NCI-H146 (cell line): Measurements from ENCODE around the gene LCP2.
A peak's percentile ranks its signal among the peaks of the same experiment; 100 is the strongest.
"Not testable (repeated sequence)": the region's sequence is repeated elsewhere in the genome, so short reads cannot be mapped to it uniquely, and the experiment has no call there.

Source experiments
- DNase-seq: peaks from one replicate; lab custom pipeline; 2025; lab: John Stamatoyannopoulos, UW

LCP2 gene

GRCh38 chr5:170273968-170274710 is 23.4 kb downstream of the LCP2 start:
- DNase-seq, result peak; percentile 1

- no peak for DNase-seq
These were observed 27.1 kb downstream of the LCP2 start for GRCh38 chr5:170270293-170271069.

DNA sequence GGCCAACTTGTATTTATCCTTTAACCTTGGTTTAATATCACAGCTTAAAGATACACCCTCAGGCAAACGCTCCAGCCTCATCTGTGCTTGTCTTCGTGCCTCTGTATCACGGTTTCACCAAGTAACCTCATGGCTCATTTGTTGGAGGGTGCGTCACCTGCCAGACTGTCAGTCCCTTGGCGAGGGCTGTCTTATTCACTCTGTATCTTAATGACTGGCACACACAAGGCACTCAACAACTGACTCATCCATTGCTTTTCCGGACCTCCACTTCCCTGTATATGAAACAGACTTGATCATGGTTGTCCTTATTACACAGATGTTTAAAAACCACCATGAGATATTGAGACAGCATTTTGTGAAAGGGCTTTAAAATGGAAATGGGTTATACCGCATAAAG is 28.0 kb downstream of the LCP2 start:
- no peak for DNase-seq

- no peak for DNase-seq
These were observed 28.7 kb downstream of the LCP2 start for GRCh38 chr5:170268884-170269283.

DNA sequence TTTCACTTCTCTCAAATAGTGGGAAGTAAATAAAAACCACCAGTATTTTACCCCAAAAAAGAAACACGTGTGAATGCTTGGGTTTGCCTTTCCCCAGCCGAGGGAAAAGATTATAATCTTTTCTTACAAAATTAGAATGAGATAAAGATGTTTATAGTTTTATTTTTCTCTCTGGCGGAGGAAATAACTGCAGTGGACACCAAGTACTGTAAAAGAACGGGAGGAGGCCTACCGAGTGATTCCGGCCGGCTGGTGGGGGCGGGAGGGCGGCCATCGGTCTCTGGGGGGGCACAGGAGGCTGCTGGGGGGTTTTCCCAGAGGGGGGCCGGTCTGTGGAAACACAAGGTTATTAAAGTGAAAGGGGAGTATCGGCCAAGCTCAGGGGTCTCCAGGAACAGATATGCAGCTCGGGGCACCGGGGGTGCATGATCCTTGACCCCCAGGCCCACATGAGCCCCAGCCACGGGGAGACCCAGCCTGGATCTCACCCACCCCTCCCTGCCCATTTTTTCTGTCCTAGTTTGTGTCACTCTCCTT is 29.4 kb downstream of the LCP2 start:
- DNase-seq, result no peak

GRCh38 chr5:170267431-170268152 is 30.0 kb downstream of the LCP2 start:
- peak; percentile 43 for DNase-seq

DNA sequence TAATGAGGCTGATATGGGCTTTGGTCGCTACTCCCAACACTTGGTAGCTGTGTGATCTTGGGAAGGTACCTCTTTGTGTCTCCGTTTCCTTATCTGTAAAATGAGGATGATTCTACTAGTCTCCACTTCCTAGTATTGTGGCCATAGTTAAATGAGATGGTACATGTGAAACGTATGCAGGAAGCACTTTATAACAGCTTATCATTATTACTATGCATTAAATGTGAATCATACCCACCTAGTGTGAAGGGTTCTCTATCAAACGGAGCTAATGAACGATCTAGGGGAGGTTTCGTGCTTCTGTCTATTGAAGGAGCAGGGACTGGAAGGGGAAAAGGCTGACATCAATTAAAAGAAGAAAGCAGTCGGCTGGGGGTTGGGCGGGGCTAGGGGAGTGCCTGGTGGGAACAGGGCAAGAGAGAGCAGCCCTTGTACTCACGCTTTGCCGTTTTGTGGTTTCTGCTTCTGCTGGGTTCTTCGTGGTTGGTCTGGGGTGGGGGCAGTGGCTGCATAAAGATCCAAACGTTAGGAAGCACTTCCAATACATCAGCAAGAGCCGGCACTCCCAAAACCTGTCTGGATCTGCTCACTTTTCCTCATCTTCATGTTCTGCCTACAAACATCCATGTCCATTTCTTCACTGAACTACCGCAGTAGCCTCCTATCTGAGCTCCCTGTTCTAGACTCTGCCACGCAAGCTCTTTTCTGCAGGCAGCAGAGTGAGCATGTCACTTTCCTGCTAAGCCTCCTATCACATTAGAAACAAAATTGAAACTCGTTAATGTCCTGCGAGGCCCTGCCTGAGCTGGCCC is 30.8 kb downstream of the LCP2 start:
- DNase-seq, result no peak

DNA sequence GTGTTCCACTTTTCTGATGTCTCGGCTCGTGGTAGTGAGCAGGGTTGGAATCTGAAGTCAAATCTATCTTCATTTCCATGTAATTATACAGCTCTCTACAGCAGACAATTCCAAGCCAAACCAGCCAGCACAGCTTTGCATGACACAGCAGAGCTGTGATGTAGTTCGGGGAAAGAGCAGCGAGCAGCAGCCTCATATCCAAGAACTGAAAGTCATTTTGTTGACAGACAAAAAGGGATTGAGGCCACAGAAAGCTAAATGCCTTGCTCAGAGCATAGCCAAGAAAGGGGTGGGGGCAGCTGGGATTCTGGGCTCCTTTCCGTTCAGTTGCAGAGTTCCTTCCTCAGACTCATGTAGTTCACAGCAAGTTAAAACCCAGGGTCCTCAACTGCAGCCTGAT is 32.1 kb downstream of the LCP2 start:
- DNase-seq, result no peak

- DNase-seq, result no peak
These were observed 33.7 kb downstream of the LCP2 start for GRCh38 chr5:170263906-170264305.

GRCh38 chr5:170262061-170263045 is 35.2 kb downstream of the LCP2 start:
- DNase-seq, result no peak

- no peak for DNase-seq
These were observed 36.0 kb downstream of the LCP2 start for GRCh38 chr5:170261528-170262043.

- DNase-seq, result no peak
These were observed 40.2 kb downstream of the LCP2 start for GRCh38 chr5:170257370-170257769.

DNA sequence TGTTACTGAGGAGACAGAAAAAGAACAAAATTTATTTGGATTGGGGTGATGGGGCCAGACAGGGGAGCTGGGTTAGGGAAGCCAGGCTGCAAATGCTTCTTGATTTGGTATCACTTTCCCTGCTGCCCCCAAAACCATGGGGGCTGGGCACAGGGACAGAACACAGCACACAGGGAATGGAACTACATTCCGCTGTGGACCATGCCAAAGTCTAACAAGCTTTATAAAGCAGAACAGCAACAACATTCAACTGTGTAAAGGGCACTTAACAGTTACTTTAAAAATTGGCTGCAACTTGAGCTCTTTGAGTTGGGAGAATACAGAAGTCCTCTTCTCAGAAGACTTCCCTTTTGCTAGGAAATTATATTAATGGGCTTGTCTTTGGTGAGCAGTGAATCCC is 41.0 kb downstream of the LCP2 start:
- DNase-seq, result no peak

DNA sequence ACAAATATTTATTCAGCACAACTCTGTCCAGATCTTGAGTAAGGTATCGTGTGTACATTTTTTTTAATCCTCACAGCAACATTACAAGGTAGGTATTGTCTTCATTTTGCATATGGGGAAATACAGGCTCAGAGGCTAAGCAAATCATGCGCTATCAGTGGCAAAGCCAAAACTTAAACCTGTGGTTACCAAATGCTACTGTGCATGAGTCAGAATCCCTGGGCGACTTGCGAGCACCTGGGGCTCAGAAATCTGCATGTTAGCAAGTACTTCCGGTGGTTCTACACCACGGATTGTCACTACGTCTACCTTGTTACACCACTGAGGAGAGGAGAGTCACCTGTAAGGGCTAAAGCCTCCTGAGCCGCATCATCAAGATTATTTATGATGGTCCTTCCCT is 43.5 kb downstream of the LCP2 start:
- DNase-seq, result no peak

- DNase-seq, result no peak
These were observed 44.7 kb downstream of the LCP2 start for GRCh38 chr5:170252720-170253350.

DNA sequence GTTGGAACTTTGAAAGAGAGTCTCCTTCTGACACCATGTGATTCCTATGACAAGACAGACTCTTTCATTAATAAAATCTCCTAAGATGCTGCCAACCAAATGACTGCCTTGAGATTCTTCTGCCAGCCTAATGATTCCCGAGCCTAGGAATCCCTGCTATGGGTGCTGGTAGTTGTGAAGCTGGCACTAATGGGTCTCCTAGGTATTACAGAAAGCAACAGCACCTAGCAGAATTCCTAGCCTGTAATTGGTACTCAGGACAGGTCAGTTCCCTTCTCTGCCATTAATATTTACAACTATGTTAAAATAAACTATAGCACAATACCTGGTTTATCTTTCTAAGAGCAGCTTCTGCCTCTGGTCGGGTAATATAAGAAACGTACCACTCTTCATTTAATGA is 45.5 kb downstream of the LCP2 start:
- no peak for DNase-seq

- no peak for DNase-seq
These were observed 46.1 kb downstream of the LCP2 start for GRCh38 chr5:170251462-170251861.

- no peak for DNase-seq
These were observed 46.7 kb downstream of the LCP2 start for GRCh38 chr5:170250810-170251317.

DNA sequence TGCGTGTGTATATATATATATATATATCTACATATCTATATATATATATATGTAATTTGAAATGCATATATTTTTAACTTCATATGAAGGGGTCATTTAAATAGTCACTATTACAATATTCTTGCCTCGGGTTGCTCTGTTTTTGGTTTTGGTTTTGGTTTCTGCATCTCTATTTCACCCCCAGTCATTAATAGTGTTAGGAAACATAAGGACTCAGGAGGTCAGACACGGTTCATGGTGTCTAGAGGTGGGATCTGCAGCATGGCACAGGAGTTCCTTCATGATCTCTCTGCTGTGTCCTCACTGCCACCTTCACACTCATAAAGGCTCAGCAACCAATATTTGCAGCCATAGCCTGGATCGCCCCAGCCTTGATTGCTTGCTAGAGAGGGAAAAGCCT is 48.2 kb downstream of the LCP2 start:
- no peak for DNase-seq

DNA sequence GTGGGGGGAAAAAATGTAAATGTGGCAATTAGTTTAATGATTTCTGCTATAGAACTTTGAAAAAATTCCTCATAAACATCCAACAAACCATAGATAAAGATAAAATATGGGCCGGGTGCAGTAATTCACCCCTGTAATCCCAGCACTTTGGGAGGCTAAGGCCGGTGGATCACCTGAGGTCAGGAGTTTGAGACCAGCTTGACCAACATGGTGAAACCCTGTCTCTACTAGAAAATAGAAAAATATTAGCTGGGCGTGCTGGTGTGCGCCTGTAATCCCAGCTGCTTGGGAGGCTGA is 48.7 kb downstream of the LCP2 start:
- not testable (repeated sequence) for DNase-seq
